ENCODE data around the gene NES. TPM values are rescaled to one million over a fixed set of nuclear protein-coding genes. Genes with fewer than 3 reads are reported as not detected.
A peak's percentile ranks its signal among the peaks of the same experiment; 100 is the strongest.
"Not testable (repeated sequence)": the region's sequence is repeated elsewhere in the genome, so short reads cannot be mapped to it uniquely, and the experiment has no call there.

NES gene
- total RNA-seq, 1 donor from 2014 or later, result 54.7 TPM

- DNase-seq, result no peak
Observed at GRCh38 chr1:156645056-156645455, 32.2 kb downstream of the NES start.

GRCh38 chr1:156644640-156645039, 32.6 kb downstream of the NES start:
- no peak for DNase-seq

GRCh38 chr1:156644146-156644545, 33.1 kb downstream of the NES start:
- no peak for DNase-seq

- DNase-seq, result no peak
Observed at GRCh38 chr1:156643778-156644092, 33.5 kb downstream of the NES start.

GRCh38 chr1:156643049-156643777, 34.0 kb downstream of the NES start:
- no peak for DNase-seq

GRCh38 chr1:156642265-156643048, 34.8 kb downstream of the NES start:
- no peak for DNase-seq

- DNase-seq, result peak; percentile 24
Observed at GRCh38 chr1:156641761-156642264, 35.4 kb downstream of the NES start, which contains the start of gene BCAN. Gene BCAN, plus strand, starts transcription at chr1:156642117. Its CDS starts 3,938 bp downstream, at chr1:156646055.

- no peak for DNase-seq
Observed at GRCh38 chr1:156640842-156641706, 36.1 kb downstream of the NES start.

GRCh38 chr1:156639601-156640101, 37.6 kb downstream of the NES start:
- no peak for DNase-seq

- DNase-seq, result no peak
Observed at GRCh38 chr1:156638189-156638985, 38.8 kb downstream of the NES start.

- no peak for DNase-seq
Observed at GRCh38 chr1:156632355-156632754, 44.9 kb downstream of the NES start.

- DNase-seq, result not testable (repeated sequence)
Observed at GRCh38 chr1:156631152-156631551, 46.1 kb downstream of the NES start.

- no peak for DNase-seq
Observed at GRCh38 chr1:156629823-156630449, 47.3 kb downstream of the NES start.

- DNase-seq, result no peak
Observed at GRCh38 chr1:156627313-156627880, 49.8 kb downstream of the NES start.

- no peak for DNase-seq
Observed at GRCh38 chr1:156626079-156626438, 51.1 kb downstream of the NES start.

GRCh38 chr1:156625436-156626078, 51.6 kb downstream of the NES start:
- DNase-seq, result no peak

GRCh38 chr1:156624814-156625435, 52.3 kb downstream of the NES start:
- DNase-seq, result no peak

GRCh38 chr1:156623946-156624813, 53.0 kb downstream of the NES start:
- DNase-seq, result no peak

Measured in skin of body (tissue), 2 donors.